Measurements from ENCODE around the gene SLX9. TPM values are rescaled to one million over a fixed set of nuclear protein-coding genes. Genes with fewer than 3 reads are reported as not detected.
"Not testable (repeated sequence)": the region's sequence is repeated elsewhere in the genome, so short reads cannot be mapped to it uniquely, and the experiment has no call there.

Gene SLX9
- total RNA-seq, 2 donors from 2014 or later = 43.5 to 83.6 TPM

DNA sequence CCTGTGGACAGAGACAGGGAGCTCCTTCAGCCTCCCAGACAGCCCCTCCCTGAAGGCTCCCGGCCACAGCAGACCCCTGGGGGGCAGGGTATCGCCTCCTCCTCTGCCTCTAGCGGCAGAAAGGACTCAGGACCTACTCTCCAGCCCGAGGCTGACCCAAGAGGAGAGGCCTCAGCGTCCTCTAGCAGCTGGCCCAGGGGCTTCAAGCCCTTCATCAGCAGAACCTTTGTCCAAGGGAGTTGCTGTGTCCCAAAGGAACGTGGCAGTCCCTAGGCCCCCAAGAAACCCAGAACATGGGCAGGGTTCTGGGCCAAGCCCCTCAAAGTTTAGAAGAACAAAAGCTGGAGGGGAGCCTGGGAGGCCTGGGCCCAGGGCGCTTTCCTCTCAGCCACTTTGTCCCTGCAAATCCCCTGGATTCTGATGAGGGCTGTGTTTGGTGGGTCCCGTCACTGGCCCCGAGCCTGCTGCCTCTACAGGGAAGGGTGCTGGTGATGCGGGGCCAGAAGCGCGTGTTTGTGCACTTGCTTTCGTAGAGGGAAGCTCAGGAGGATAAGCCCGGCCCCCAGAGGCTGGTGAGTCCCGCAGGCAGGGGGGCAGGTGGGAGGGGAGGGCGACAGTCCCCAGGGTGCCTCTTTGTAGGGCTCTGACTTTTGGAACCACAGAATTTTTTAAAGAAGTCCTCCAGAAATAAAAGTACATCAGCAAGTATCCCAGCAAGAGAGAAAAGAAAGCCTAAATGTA is 32.4 kb upstream of the SLX9 start:
- Mint-ChIP-seq H3K4me3 (no peak overlapping the region), H3K27me3 (no peaks in the 10 kb centered on the region), H3K36me3 (peaks cover 22% of the 10 kb centered on the region), H3K4me1 (ENCODE audit: low read depth in 2 of 2) (peaks cover 32 to 48% of the 10 kb centered on the region in 2 donors), H3K9me3 (no peaks in the 10 kb centered on the region), H3K27ac (peak overlapping the region in 1 of 2 donors; percentile 24)
- no peak for ATAC-seq
- DNase-seq (ENCODE audit: low spot score) = no peak

- Mint-ChIP-seq H3K27me3 (no peaks in the 10 kb centered on the region), H3K36me3 (peaks cover 14% of the 10 kb centered on the region), H3K4me1 (ENCODE audit: low read depth in 2 of 2) (peaks cover 27 to 45% of the 10 kb centered on the region in 2 donors), H3K4me3 (no peak overlapping the region), H3K27ac (peak overlapping the region; percentile 46 to 76), H3K9me3 (no peaks in the 10 kb centered on the region)
- no peak for ATAC-seq
- no peak for DNase-seq (ENCODE audit: low spot score)
Measured at GRCh38 chr21:44907966-44908895, 31.6 kb upstream of the SLX9 start.

DNA sequence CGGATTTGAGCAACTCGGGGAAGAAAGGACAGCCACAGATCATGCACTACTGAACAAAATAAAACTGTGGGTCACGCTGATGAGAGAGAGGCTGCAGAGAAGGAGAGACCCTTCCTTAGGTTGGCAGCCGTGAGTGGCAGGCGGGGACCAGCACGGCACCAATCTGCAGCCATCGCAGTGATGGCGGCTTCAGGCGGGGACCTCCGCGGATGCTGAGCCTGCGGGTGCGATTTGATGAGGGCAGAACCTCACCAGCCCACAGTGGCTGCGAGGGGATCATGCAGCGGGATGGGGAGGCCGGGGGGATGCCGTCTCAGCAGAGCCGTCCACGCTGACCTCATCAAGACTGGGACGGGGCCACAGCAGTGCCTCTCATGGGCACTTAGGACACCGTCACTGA is 30.9 kb upstream of the SLX9 start:
- Mint-ChIP-seq H3K27me3 (no peaks in the 10 kb centered on the region), H3K36me3 (peaks cover 14% of the 10 kb centered on the region), H3K4me3 (no peak overlapping the region), H3K9me3 (no peaks in the 10 kb centered on the region), H3K27ac (peak overlapping the region; percentile 46 to 76), H3K4me1 (ENCODE audit: low read depth in 2 of 2) (peaks cover 30 to 48% of the 10 kb centered on the region in 2 donors)
- DNase-seq (ENCODE audit: low spot score) (no peak), ATAC-seq (no peak)

DNA sequence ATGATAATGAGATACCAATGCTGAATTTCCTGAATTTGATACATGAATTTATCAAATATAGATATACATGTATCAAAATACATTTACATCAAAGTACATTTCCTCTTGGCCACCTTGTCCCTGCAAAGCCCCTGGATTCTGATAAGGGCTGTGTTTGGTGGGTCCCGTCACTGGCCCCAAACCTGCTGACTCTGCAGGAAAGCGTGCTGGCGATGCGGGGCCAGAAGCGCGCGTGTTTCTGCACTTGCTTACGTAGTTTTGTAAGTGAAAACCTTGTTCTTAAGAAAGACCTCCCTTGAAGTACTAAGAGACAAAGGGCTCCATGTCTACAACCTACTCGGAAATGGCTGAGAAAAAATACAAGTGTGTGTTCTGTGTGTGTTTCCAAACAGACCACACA is 30.1 kb upstream of the SLX9 start:
- H3K4me1 Mint-ChIP-seq (ENCODE audit: low read depth in 2 of 2) = peaks cover 32 to 49% of the 10 kb centered on the region in 2 donors
- no peak for ATAC-seq
- no peaks in the 10 kb centered on the region for H3K9me3 Mint-ChIP-seq
- H3K27me3 Mint-ChIP-seq = no peaks in the 10 kb centered on the region
- peak overlapping the region; percentile 46 to 76 for H3K27ac Mint-ChIP-seq
- H3K36me3 Mint-ChIP-seq = peaks cover 7% of the 10 kb centered on the region
- no peak overlapping the region for H3K4me3 Mint-ChIP-seq
- DNase-seq (ENCODE audit: low spot score) = no peak

DNA sequence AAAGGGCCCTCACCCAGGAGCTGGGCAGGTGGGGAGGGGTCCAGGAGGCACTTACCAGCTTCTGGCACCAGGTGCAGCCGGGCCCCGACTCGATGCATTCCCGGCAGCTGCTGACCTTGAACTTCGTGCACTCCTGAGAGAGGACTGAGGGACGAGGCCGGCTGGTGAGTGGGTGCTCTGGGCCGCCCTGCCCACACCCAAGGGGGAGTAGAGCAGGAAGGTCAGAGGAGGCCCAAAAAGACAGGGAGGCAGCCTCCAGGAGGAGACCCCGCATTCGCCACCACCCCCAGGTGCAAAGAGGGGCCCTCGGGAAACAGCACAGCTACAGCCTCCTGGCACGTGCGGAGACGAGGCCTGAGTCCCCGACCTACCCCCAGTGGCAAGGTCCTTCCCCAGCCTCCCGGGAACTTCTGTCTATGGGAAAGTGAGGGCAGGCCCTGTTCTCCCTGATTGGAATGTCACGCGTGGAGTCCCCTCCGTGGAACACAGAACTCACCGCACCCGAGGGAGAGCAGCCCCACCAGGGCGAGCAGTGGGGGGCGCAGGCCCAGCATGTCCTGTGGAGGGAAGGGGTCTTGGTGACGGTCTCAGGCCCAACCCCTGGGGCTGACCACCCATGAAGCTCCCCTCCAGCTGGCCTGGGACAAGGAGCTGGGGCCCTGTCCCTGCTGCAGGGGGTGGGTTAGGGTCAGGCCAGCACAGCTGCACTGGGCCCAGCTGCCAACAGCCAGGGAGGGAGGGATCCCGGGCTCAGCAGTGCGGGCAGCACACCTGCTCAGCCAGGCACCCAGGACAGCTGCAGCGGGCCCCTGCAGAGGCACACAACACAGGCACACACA is 29.4 kb upstream of the SLX9 start:
- no peaks in the 10 kb centered on the region for H3K9me3 Mint-ChIP-seq
- DNase-seq (ENCODE audit: low spot score) (no peak), ATAC-seq (no peak)
- peaks cover 36 to 50% of the 10 kb centered on the region in 2 donors for H3K4me1 Mint-ChIP-seq (ENCODE audit: low read depth in 2 of 2)
- peak overlapping the region; percentile 88 to 92 for H3K27ac Mint-ChIP-seq
- H3K27me3 Mint-ChIP-seq = no peaks in the 10 kb centered on the region
- H3K4me3 Mint-ChIP-seq = peak overlapping the region; percentile 66
- peaks cover 9% of the 10 kb centered on the region for H3K36me3 Mint-ChIP-seq

GRCh38 chr21:44911068-44911383 is 28.8 kb upstream of the SLX9 start:
- Mint-ChIP-seq H3K4me3 (peak overlapping the region; percentile 66), H3K27ac (peak overlapping the region; percentile 88 to 92), H3K4me1 (ENCODE audit: low read depth in 2 of 2) (peaks cover 39 to 54% of the 10 kb centered on the region in 2 donors), H3K27me3 (no peaks in the 10 kb centered on the region), H3K36me3 (peaks cover 10% of the 10 kb centered on the region), H3K9me3 (no peaks in the 10 kb centered on the region)
- ATAC-seq (no peak), DNase-seq (ENCODE audit: low spot score) (no peak)

DNA sequence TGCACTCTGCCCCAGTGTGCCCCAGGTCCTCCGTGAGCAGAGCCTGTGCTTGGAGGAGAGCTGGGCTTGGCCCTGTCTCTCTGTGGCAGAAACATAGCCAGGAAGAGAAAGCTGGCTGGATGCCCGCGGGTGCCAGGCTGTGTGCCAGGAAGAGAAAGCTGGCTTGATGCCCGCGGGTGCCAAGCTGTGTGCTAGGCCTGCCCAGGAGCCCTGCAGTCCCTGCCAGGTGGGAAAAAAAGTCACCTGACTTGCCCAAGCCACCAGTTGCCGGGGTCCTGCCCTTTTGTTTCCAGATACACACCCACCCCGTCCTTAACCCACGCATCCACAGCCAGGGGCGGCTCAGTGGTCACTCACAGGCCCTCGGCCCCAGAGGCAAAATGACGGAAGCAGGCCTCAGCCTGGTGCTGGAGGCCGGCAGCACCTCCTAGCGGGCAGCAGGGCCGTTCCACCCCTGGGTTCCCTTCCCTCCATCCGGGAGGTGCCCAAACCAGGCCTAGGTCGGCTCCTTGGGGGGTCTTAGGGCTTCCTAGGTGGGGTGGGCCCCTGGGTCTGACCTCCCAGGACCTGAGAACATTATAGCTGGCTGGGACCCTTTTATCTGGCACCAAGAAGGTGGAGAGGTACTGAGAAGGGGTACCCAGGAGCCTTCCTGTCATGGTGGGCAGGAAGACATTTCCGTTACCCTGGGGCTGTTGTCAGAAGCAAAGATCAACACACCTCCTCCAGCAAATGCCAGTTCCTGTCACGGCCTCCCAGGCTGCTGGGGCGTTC is 28.3 kb upstream of the SLX9 start:
- Mint-ChIP-seq H3K27me3 (no peaks in the 10 kb centered on the region), H3K4me1 (ENCODE audit: low read depth in 2 of 2) (peaks cover 45 to 51% of the 10 kb centered on the region in 2 donors), H3K4me3 (peak overlapping the region; percentile 66), H3K9me3 (no peaks in the 10 kb centered on the region), H3K36me3 (peaks cover 10% of the 10 kb centered on the region), H3K27ac (peak overlapping the region; percentile 88 to 92)
- peak; percentile 59 to 74 for ATAC-seq
- no peak for DNase-seq (ENCODE audit: low spot score)

DNA sequence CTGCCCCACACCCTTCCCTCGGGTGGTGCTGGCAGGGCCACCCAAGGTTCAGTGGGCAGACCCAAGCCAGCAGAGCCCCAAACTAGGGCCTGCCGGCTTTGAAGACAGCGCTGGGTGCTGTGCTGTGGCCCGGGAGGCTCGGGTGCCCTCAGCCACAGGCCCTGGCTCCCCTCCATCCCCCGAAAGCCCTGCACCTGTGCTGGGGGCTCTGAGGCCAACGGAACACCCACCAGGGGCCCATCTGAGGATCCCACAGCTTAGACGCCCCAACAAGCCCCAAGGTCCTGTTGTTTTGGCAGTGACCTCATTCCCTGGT is 27.7 kb upstream of the SLX9 start:
- no peaks in the 10 kb centered on the region for H3K9me3 Mint-ChIP-seq
- H3K4me1 Mint-ChIP-seq (ENCODE audit: low read depth in 2 of 2) = peaks cover 50 to 56% of the 10 kb centered on the region in 2 donors
- no peak for ATAC-seq
- peak overlapping the region; percentile 66 for H3K4me3 Mint-ChIP-seq
- DNase-seq (ENCODE audit: low spot score) = no peak
- H3K27me3 Mint-ChIP-seq = no peaks in the 10 kb centered on the region
- H3K36me3 Mint-ChIP-seq = peaks cover 10% of the 10 kb centered on the region
- peak overlapping the region; percentile 88 to 92 for H3K27ac Mint-ChIP-seq

- not testable (repeated sequence) for H3K9me3 Mint-ChIP-seq; ATAC-seq; H3K27me3 Mint-ChIP-seq; DNase-seq (ENCODE audit: low spot score)
- H3K36me3 Mint-ChIP-seq = peaks cover 10% of the 10 kb centered on the region
- H3K4me1 Mint-ChIP-seq (ENCODE audit: low read depth in 2 of 2) = peaks cover 57 to 62% of the 10 kb centered on the region in 2 donors
- H3K27ac Mint-ChIP-seq = peak overlapping the region; percentile 88 to 92
- H3K4me3 Mint-ChIP-seq = peak overlapping the region; percentile 82
Measured at GRCh38 chr21:44912506-44913412, 27.1 kb upstream of the SLX9 start.

DNA sequence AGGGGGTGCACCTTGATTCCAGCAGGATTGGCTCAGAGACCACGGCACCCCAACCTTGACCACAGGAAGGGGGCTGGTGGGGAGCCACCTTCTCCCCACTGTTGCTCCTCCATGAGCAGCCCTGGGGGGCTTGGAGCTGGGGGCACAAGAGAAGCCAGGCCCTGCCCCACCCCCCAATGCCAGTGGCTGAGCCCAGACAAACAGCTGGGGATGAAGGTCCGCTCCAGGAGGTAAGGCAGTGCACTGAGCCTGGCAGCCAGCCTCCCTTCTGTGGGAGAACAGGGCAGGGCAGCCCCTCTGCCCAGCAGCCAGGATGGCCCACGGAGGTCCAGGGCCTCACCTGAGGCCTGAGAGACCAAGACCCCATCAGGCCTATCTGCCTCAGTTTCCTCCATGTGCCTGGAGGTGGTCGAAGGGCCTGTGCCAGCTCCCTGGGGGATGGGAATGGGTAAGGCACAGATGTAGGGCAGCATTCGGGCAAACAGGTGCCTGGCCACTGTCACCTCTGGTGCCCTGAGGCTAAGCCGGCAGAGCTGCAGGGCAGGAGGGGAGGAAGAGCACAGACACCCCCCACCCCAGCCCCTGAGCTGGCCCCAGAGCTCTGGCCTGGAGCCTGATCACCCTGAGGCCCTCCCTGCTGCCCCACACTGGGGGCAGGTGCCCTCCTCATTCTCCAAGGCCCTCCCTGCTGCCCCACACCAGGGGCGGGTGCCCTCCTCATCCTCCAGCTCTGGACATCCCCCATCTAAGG is 26.2 kb upstream of the SLX9 start:
- DNase-seq (ENCODE audit: low spot score) = no peak
- no peak for ATAC-seq
- H3K27me3 Mint-ChIP-seq = no peaks in the 10 kb centered on the region
- peaks cover 10% of the 10 kb centered on the region for H3K36me3 Mint-ChIP-seq
- H3K27ac Mint-ChIP-seq = peak overlapping the region; percentile 88 to 90
- H3K4me3 Mint-ChIP-seq = peak overlapping the region; percentile 82
- no peaks in the 10 kb centered on the region for H3K9me3 Mint-ChIP-seq
- peaks cover 64 to 69% of the 10 kb centered on the region in 2 donors for H3K4me1 Mint-ChIP-seq (ENCODE audit: low read depth in 2 of 2)

DNA sequence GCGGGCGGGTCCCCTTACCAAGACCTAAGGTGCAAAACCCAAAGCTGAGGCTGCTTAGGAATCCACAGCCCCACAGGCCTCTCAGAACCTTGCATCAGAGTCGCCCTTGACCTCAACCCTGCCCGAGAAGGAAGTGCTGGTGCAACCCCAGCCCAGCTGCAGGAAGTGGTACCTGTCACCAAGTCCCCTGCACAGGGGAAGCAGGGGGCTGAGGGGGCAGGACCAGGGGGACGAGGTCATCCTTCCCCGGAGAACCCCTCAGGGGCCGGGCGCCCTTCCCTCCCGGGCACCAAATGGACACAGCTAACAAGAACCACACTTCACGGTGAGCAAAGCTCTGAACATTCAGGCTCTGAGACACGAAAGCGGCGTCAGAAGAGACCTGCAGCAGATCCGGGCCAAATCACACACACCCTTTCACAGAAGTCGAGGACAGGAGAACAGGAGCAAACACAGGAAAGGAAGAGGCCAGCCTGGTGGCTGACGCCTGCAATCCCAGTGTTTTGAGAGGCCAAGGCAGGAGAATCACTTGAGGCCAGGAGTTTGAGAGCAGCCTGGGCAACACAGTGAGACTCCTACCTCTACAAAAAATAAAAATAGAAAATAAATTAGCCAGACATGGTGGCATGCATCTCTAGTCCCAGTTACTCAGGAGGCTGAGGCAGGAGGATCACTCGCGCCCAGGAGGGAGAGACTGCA is 25.5 kb upstream of the SLX9 start:
- H3K36me3 Mint-ChIP-seq = peaks cover 6% of the 10 kb centered on the region
- no peaks in the 10 kb centered on the region for H3K9me3 Mint-ChIP-seq
- H3K27ac Mint-ChIP-seq = peak overlapping the region; percentile 88 to 90
- peak overlapping the region; percentile 82 for H3K4me3 Mint-ChIP-seq
- DNase-seq (ENCODE audit: low spot score) (peak; percentile 89), ATAC-seq (peak; percentile 91 to 93)
- peaks cover 64 to 67% of the 10 kb centered on the region in 2 donors for H3K4me1 Mint-ChIP-seq (ENCODE audit: low read depth in 2 of 2)
- H3K27me3 Mint-ChIP-seq = no peaks in the 10 kb centered on the region
